CD8-positive, alpha-beta memory T cell (primary cell): ENCODE results near the gene SERPINA3. TPM values are rescaled to one million over a fixed set of nuclear protein-coding genes. Genes with fewer than 3 reads are reported as not detected.

Source experiments
- CTCF ChIA-PET: fragments of 350-600 bp; sonication (Branson Sonifier 250); formaldehyde crosslinking; loops from one replicate; lab custom pipeline; 2021; ENCODE audit warnings: antibody characterized with exemption; lab: Charles Lee
- POLR2A ChIA-PET: fragments of 350-600 bp; sonication (Branson Sonifier 250); formaldehyde crosslinking; loops from one replicate; lab custom pipeline; 2021; ENCODE audit warnings: antibody characterized with exemption; lab: Charles Lee
- DNase-seq, 5 donors: peaks; one replicate each; pipeline versions ENCODE4 v3.0.0 to v3.0.0-alpha.2; 2020 to 2022; ENCODE audit warnings: mixed read lengths in 1 of 5
- H3K27ac ChIP-seq: one replicate; pipeline ENCODE4 v1.7.0; 2013; ENCODE audit warnings: low read depth, mild to moderate bottlenecking, low read length, moderate library complexity
- H3K27me3 ChIP-seq: 2 replicates; pipeline ENCODE4 v1.7.0; 2013; ENCODE audit warnings: low read length, mild to moderate bottlenecking; ENCODE audit not compliant: insufficient read depth, poor library complexity, severe bottlenecking
- H3K36me3 ChIP-seq: 2 replicates; pipeline ENCODE4 v1.7.0; 2013; ENCODE audit warnings: mild to moderate bottlenecking, low read length, moderate library complexity; ENCODE audit not compliant: insufficient read depth
- H3K4me1 ChIP-seq: 2 replicates; pipeline ENCODE4 v1.7.0; 2013; ENCODE audit warnings: mild to moderate bottlenecking, low read length, moderate library complexity; ENCODE audit not compliant: insufficient read depth
- H3K4me3 ChIP-seq: 2 replicates; pipeline ENCODE4 v1.7.0; 2013; ENCODE audit warnings: mild to moderate bottlenecking, low read length
- H3K9me3 ChIP-seq: 2 replicates; pipeline ENCODE4 v1.7.0; 2013; ENCODE audit warnings: mild to moderate bottlenecking, low read length
- H3K27ac Mint-ChIP-seq, 8 donors: one replicate each; pipeline ENCODE4 v1.8.0; 2020 to 2021; ENCODE audit warnings: mixed read lengths in 8 of 8, mild to moderate bottlenecking in 6 of 8, inconsistent platforms in 3 of 8, moderate library complexity in 3 of 8
- H3K27me3 Mint-ChIP-seq, 2 donors: one replicate each; pipeline ENCODE4 v1.8.0; 2020 to 2021; ENCODE audit warnings: mixed read lengths in 2 of 2, mild to moderate bottlenecking in 1 of 2, moderate library complexity in 1 of 2
- H3K36me3 Mint-ChIP-seq, 3 donors: one replicate each; pipeline ENCODE4 v1.8.0; 2020 to 2021; ENCODE audit warnings: mixed read lengths in 3 of 3, inconsistent platforms in 1 of 3, mild to moderate bottlenecking in 1 of 3
- H3K4me1 Mint-ChIP-seq, 3 donors: one replicate each; pipeline ENCODE4 v1.8.0; 2020 to 2021; ENCODE audit warnings: mixed read lengths in 3 of 3, inconsistent platforms in 1 of 3, mild to moderate bottlenecking in 1 of 3
- H3K4me3 Mint-ChIP-seq, 7 donors: one replicate each; pipeline ENCODE4 v1.8.0; 2020 to 2021; ENCODE audit warnings: mixed read lengths in 7 of 7, mild to moderate bottlenecking in 6 of 7, moderate library complexity in 4 of 7, inconsistent platforms in 2 of 7
- H3K9me3 Mint-ChIP-seq, 5 donors: one replicate each; pipeline ENCODE4 v1.8.0; 2020 to 2022; ENCODE audit warnings: mixed read lengths in 5 of 5, mild to moderate bottlenecking in 3 of 5, moderate library complexity in 2 of 5, inconsistent platforms in 1 of 5
- polyA plus RNA-seq: library from polyadenylated mRNA; unstranded; fragments of 300-500 nt; fragmentation: Illumina TruSeq; gene quantifications from one replicate; pipeline ENCODE4 v1.2.3, GENCODE V29; 2021
- total RNA-seq, 2 experiments: library from RNA; stranded (reverse); gene quantifications; one replicate each; pipeline ENCODE4 v1.2.3, GENCODE V29; 2021

SERPINA3 gene
- total and polyA plus RNA-seq, 3 experiments from 2014 or later, result not detected

GRCh38 chr14:94611179-94611578 is 1.0 kb upstream of the SERPINA3 start:
- DNase-seq, result no peak
- Histone ChIP-seq H3K36me3 (no peaks in the 10 kb centered on the region), H3K4me1 (no peaks in the 10 kb centered on the region), H3K27ac (no peak overlapping the region), H3K27me3 (no peaks in the 10 kb centered on the region), H3K9me3 (no peaks in the 10 kb centered on the region), H3K4me3 (no peak overlapping the region)
- no peak overlapping the region for H3K4me3 Mint-ChIP-seq
- H3K36me3 Mint-ChIP-seq, result no peaks in the 10 kb centered on the region
- peaks cover 1 to 5% of the 10 kb centered on the region in 2 donors for H3K27me3 Mint-ChIP-seq
- ChIA-PET POLR2A (no interaction called here), CTCF (no interaction called here)
- no peak overlapping the region for H3K27ac Mint-ChIP-seq
- peaks cover 0 to 2% (median 0%) of the 10 kb centered on the region in 5 donors for H3K9me3 Mint-ChIP-seq
- no peaks in the 10 kb centered on the region for H3K4me1 Mint-ChIP-seq

GRCh38 chr14:94612580-94613554 is 676 bp downstream of the SERPINA3 start:
- H3K9me3 ChIP-seq, result no peaks in the 10 kb centered on the region
- no peaks in the 10 kb centered on the region for H3K36me3 ChIP-seq
- no peak overlapping the region for H3K4me3 Mint-ChIP-seq
- no peaks in the 10 kb centered on the region for H3K4me1 ChIP-seq
- DNase-seq, result no peak
- H3K4me1 Mint-ChIP-seq, result no peaks in the 10 kb centered on the region
- no peak overlapping the region for H3K4me3 ChIP-seq
- ChIA-PET CTCF (no interaction called here), POLR2A (no interaction called here)
- H3K9me3 Mint-ChIP-seq, result peaks cover 0 to 13% (median 4%) of the 10 kb centered on the region in 5 donors
- H3K36me3 Mint-ChIP-seq, result no peaks in the 10 kb centered on the region
- no peak overlapping the region for H3K27ac Mint-ChIP-seq
- no peak overlapping the region for H3K27ac ChIP-seq
- no peaks in the 10 kb centered on the region for H3K27me3 Mint-ChIP-seq
- no peaks in the 10 kb centered on the region for H3K27me3 ChIP-seq

GRCh38 chr14:94613720-94614644 is 1.8 kb downstream of the SERPINA3 start:
- Mint-ChIP-seq H3K4me1 (no peaks in the 10 kb centered on the region), H3K4me3 (peak overlapping the region in 1 of 7 donors; percentile 56), H3K27me3 (peaks cover 0 to 3% of the 10 kb centered on the region in 2 donors), H3K9me3 (peaks cover 6 to 19% (median 10%) of the 10 kb centered on the region in 5 donors), H3K27ac (no peak overlapping the region), H3K36me3 (no peaks in the 10 kb centered on the region)
- no peaks in the 10 kb centered on the region for H3K36me3 ChIP-seq
- no peak overlapping the region for H3K27ac ChIP-seq
- no peaks in the 10 kb centered on the region for H3K4me1 ChIP-seq
- no peak for DNase-seq
- H3K9me3 ChIP-seq, result peaks cover 5% of the 10 kb centered on the region
- no peaks in the 10 kb centered on the region for H3K27me3 ChIP-seq
- POLR2A ChIA-PET, result no interaction called here
- H3K4me3 ChIP-seq, result no peak overlapping the region
- CTCF ChIA-PET, result no interaction called here

GRCh38 chr14:94614802-94615201 is 2.6 kb downstream of the SERPINA3 start:
- Mint-ChIP-seq H3K4me3 (no peak overlapping the region), H3K4me1 (no peaks in the 10 kb centered on the region), H3K36me3 (no peaks in the 10 kb centered on the region), H3K27ac (no peak overlapping the region), H3K27me3 (peaks cover 0 to 3% of the 10 kb centered on the region in 2 donors), H3K9me3 (peaks cover 7 to 21% (median 10%) of the 10 kb centered on the region in 5 donors)
- DNase-seq, result no peak
- Histone ChIP-seq H3K27ac (no peak overlapping the region), H3K27me3 (no peaks in the 10 kb centered on the region), H3K4me3 (no peak overlapping the region), H3K36me3 (no peaks in the 10 kb centered on the region), H3K4me1 (no peaks in the 10 kb centered on the region), H3K9me3 (peaks cover 6% of the 10 kb centered on the region)
- CTCF ChIA-PET, result no interaction called here
- POLR2A ChIA-PET, result no interaction called here

- no peak overlapping the region for H3K27ac Mint-ChIP-seq
- no peaks in the 10 kb centered on the region for H3K36me3 Mint-ChIP-seq
- no peak overlapping the region for H3K4me3 ChIP-seq
- ChIA-PET CTCF (no interaction called here), POLR2A (no interaction called here)
- H3K27ac ChIP-seq, result no peak overlapping the region
- H3K4me1 Mint-ChIP-seq, result no peaks in the 10 kb centered on the region
- peaks cover 3% of the 10 kb centered on the region in 2 donors for H3K27me3 Mint-ChIP-seq
- no peaks in the 10 kb centered on the region for H3K36me3 ChIP-seq
- H3K4me1 ChIP-seq, result no peaks in the 10 kb centered on the region
- H3K9me3 ChIP-seq, result peaks cover 6% of the 10 kb centered on the region
- H3K27me3 ChIP-seq, result no peaks in the 10 kb centered on the region
- no peak overlapping the region for H3K4me3 Mint-ChIP-seq
- DNase-seq, result no peak
- H3K9me3 Mint-ChIP-seq, result peaks cover 7 to 25% (median 10%) of the 10 kb centered on the region in 5 donors
Observed at GRCh38 chr14:94615254-94615653, 3.1 kb downstream of the SERPINA3 start.

GRCh38 chr14:94615823-94616570 is 3.8 kb downstream of the SERPINA3 start:
- POLR2A ChIA-PET, result no interaction called here
- H3K9me3 ChIP-seq, result peaks cover 6% of the 10 kb centered on the region
- Mint-ChIP-seq H3K9me3 (peaks cover 7 to 26% (median 12%) of the 10 kb centered on the region in 5 donors), H3K36me3 (no peaks in the 10 kb centered on the region), H3K4me3 (no peak overlapping the region), H3K27me3 (peaks cover 3 to 5% of the 10 kb centered on the region in 2 donors), H3K4me1 (no peaks in the 10 kb centered on the region), H3K27ac (no peak overlapping the region)
- no peaks in the 10 kb centered on the region for H3K4me1 ChIP-seq
- CTCF ChIA-PET, result no interaction called here
- H3K27me3 ChIP-seq, result no peaks in the 10 kb centered on the region
- no peaks in the 10 kb centered on the region for H3K36me3 ChIP-seq
- no peak for DNase-seq
- H3K27ac ChIP-seq, result no peak overlapping the region
- H3K4me3 ChIP-seq, result no peak overlapping the region

GRCh38 chr14:94617366-94617941 is 5.3 kb downstream of the SERPINA3 start:
- Histone ChIP-seq H3K4me1 (no peaks in the 10 kb centered on the region), H3K36me3 (no peaks in the 10 kb centered on the region), H3K9me3 (peaks cover 6% of the 10 kb centered on the region), H3K27me3 (no peaks in the 10 kb centered on the region), H3K27ac (no peak overlapping the region), H3K4me3 (no peak overlapping the region)
- H3K27ac Mint-ChIP-seq, result no peak overlapping the region
- H3K4me1 Mint-ChIP-seq, result no peaks in the 10 kb centered on the region
- H3K36me3 Mint-ChIP-seq, result no peaks in the 10 kb centered on the region
- H3K4me3 Mint-ChIP-seq, result no peak overlapping the region
- peaks cover 7 to 26% (median 12%) of the 10 kb centered on the region in 5 donors for H3K9me3 Mint-ChIP-seq
- CTCF ChIA-PET, result no interaction called here
- peaks cover 6 to 9% of the 10 kb centered on the region in 2 donors for H3K27me3 Mint-ChIP-seq
- POLR2A ChIA-PET, result no interaction called here
- no peak for DNase-seq
